HG03521 (cell line): ENCODE data around the gene WWOX.

Experiments used
- ATAC-seq: cut with Tn5 transposase; IDR thresholded peaks from one replicate; pipeline ENCODE4 v1.9.1; 2021; ENCODE audit warnings: mild to moderate bottlenecking, moderate library complexity; ENCODE audit not compliant: unreplicated experiment

The WWOX gene

DNA sequence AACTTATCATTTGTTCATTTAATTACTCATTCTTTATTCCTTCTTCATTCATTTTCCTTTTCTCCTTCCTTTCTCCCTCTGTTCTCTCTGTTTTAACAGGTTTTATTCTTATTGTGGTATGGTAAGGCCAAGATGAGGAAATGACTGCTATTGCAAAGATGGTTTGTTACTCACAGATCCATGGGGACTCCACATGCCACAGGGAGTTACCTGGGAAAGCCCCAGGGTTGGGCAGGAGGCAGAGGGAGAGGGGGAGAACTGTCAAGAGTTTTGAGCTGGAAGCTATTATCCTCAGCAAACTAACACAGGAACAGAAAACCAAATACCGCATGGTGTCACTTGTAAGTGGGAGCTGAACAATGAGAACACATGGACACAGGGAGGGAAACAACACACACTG is 453.3 kb downstream of the WWOX start:
- no peak for ATAC-seq

DNA sequence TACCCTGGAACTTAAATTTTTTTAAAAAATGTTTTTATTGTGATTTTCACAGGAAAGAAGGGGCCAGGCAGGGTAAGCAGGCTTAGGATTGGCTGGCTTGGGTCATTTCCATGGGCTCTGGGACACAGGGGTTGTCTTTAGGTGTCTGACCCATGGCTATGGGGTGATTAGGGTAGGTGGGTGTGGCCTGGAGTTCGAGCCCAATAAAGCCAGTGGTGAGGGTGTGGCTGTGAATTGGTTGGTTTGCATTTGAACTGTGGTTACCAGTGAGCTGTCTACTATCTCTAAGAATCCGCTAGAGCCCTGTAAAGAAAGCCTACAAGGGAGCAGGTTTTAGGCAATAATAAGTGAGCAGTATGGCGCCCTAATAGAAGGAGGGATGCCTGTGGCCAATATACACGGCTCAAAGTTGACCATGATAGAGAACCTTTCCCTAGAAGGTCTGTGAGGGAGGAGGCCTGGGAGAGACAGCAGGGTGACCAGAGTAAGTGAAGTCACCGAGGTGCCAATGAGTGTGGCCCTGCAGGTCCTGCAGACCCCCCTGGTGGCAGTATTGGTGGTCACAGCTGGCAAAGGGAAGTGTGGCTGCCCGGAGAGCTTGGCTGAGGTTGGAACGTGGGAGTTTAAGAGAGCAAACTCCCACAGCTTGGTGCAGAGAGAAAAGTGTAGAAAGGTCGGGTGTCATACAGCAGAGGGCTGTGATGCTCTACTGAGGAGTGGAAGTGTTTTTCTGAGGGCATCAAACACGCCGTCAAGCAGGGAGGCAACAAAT is 454.0 kb downstream of the WWOX start:
- no peak for ATAC-seq

DNA sequence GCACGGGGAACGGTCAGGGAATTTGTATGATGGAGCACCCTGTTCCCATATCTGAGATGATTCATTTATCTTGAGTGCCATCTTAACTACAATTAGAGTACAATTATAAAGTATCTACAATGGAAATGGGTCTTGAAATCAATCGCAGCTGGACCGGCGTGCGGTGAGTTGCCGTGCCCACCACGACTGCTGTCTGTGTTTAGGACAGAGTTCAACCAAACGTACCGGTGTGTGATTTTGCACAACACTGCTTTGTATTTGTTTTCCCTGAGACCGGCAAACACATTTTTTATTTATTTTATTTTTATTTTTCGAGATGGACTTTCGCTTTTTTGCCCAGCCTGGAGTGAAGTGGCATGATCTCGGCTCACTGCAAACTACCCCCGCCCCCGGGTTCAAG is 457.0 kb downstream of the WWOX start:
- no peak for ATAC-seq

DNA sequence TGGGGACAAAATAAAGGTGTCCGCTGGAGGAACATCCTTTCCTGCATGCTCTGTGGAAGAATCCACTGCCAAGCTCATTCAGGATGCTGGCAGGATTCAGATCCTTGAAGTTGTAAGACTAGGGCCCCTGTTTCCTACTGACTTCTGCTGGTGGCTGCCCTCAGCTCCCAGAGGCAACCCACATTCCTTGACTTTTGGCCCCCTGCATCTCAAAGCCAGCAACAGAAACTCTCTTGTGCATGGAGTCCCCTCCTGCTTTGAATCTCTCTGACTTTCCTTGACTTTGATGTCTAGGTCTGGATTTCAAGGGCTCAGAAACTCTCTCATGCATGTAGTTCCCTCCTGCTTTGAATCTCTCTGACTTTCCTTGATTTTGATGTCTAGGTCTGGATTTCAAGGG is 461.5 kb downstream of the WWOX start:
- no peak for ATAC-seq

DNA sequence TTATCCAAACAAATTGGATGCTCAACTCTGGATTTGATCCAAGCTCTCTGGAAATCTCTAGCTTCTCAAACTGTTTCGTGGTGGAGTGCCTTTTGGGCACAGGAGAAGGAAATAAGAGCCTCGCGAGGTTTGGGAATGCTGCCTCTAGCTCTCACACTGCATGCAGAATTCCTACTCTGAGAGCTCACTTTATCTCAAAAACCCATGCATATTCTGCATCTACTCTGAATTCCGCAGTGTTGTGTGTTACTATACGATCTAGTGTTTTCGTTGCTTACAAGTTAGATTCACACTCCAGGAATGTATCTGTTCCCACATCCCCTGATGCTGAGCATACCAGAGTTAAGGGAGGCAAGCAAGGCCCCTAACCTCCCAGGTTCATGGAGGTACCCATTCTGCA is 462.7 kb downstream of the WWOX start:
- no peak for ATAC-seq

DNA sequence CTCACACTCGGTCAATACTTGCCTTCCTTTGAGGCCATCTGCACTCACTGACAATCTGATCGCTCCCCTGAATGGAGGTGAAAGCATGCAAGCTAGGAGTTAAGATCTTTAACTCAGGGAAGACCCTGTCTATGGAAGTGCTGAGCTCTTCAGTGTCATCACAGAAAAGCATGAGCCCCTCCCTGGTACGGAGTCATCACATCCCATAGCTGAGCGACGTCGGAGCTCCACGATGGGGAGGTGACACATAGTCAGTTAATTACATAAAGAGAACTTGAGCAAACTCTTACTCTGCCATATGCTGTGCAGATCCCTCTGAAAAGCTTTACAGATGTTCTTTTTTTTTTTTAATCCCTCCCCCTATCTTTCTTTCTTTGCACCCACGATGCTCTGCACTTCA is 463.2 kb downstream of the WWOX start:
- ATAC-seq = no peak

DNA sequence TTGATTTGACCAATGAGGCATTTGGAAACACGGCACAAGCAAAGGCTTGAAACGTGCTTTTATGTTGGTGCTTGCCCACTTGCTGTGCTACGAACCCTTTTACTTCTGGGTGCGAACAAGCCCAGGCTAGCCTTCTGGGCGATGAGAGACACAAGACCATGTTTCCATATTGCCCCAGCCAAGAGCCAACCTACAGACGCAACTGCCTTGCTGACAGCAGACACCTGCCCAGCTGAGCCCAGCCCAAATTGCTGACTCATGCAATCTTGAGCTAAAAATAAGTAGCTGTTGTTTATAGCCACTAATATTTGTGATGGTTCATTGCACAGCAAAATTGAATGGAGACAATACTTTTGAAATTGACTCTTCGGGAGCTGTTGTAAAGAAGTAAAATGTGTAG is 464.5 kb downstream of the WWOX start:
- no peak for ATAC-seq

DNA sequence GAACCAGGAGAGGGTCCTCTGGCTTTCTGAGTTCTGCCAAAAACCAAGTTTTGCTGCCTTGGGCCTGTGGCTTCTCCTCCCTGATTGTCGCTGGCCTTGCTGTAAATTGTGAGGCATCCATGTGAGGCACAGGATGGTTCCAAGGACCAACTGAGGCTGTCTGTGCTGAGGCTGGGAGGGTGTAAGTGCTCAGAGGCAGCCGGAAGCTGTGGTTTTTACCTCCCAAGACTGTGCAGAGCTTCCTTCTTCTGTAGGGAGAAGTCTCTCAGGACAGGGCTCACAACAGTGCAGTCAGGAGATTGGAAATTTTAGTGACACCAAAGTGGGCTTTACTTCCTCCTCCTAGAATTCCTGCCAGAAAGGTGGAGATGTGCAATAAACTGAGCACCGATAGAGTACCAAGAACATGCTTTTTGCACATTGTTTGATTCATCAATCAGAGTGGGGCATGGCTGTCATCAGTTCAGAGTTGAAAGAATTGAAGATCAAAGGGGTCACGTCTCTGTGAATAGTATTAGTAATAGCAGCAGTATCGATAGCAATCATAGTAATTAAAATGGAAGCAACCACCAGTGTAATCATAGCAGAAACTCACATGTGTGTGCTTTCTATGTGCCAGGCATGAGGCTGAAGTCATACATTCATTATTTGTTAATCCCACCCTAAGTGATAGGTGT is 467.1 kb downstream of the WWOX start:
- no peak for ATAC-seq

DNA sequence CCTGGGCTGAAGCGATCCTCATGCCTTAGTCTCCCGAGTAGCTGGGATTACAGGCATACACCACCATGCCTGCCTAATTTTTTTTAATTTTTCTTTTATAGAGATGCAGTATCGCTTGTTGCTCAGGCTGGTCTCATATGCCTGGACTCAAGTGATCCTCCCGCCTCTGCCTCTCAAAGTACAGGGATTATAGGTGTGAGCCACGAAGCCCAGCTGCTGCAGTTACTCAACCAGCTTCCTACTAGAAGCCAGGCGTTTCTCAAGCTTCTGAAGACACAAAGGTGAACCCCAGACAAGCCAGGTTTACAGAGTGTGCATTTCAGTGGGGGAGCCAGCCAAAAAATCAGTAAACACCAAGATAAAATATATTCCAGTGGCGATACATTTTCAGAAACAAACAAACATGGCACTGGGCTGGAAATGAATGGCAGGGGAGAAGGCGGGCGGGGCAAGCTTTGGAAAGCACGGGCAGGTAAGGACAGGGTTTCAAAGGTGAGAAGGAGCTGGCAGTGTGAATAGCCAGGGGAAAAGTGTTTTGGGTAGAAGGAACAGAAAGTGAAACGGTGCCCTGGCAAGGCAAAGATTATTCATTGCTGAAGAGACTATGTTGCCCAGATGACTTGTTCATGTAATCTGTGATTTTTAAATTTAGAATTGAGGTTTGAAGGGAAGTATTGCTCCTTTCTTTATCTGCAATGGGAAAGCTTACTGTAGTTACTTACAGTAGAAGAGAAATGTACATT is 471.1 kb downstream of the WWOX start:
- no peak for ATAC-seq

DNA sequence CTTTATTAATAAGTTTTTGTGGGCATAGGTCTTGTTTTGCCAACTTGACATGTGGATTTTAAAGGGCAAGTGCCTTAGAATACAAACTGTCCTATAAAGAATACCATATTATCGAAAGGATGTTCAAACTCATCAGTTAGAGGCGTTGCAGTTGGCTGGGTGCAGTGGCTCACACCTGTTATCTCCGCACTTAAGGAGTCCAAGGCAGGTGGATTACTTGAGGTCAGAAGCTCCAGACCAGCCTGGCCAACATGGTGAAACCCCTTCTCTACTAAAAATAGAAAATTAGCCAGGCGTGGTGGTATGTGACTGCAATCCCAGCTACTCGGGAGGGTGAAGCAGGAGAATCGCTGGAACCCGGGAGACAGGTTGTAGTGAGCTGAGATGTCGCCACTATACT is 472.0 kb downstream of the WWOX start:
- ATAC-seq = no peak

DNA sequence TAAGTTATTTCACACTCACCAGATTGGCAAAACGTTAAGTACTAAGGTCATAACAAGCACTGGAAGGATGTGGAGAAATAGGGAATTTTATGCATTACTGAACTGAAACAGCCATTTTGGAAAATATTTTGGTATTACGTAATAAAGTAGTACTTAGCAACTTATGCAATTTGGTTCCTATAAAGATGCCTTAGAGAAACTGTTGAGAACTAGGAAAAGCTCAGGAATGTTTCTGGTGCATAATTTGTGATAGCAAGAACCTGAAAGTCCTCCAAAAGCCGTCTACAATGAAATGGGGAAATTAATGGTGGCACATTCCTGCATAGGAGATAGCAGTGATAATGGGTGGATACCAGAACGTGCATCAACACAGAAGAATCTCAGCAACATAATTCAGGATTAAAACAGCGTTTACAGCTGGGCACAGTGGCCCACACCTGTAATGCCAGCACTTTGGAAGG is 472.5 kb downstream of the WWOX start:
- ATAC-seq = no peak

DNA sequence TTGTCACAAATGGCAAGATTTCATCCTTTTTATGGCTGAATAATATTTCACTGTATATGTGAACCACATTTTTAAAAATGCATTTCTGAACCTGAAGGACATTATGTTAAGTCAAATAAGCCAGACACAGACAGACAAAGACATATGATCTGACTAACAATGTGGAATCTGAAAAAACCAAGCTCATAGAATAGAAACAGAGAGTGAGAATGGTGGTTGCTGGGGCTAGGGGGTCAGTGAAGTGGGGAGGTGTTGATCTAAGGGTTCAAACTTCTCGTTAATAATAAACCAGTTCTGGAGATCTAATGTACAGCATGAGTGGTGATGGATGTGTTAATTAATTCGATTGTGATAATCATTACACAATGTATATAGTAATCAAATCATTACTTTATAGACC is 475.1 kb downstream of the WWOX start:
- ATAC-seq = peak; percentile 81

DNA sequence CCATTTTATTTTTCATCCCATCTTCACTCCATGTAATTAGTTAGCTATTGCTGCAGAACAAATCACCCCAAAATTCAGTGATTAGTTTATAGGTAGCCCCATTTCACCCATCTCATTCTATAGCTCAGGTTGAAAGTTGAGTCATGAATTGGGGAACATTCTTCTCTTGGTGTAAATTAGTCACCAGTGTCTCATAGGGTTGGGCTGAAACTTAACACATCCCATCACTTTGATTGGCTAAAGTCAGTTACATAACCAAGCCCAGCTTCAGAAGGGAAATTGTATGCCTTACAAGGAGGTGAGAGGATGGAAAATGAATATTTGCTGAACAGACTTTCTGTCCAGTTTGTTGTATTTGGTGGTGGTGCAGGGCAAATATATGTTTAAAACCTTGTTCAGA is 477.5 kb downstream of the WWOX start:
- no peak for ATAC-seq

DNA sequence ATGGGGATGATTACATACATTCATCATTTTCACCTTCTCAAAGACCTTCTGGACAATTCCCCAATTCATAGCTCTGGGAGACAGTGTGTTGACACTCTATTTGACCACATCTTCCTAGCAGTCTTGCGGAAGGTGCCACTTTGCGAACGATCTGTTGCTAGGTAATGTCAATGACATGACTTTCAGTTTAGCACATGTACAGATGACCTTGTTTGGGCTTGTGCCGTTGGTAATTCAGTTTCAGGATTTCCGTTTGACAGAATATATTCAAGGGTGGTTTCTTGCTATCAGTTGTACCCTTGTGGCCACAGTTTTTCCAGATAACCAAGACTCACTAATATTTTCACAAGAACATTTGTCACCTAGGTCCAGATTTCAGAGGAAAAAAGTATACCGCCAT is 478.2 kb downstream of the WWOX start:
- no peak for ATAC-seq

DNA sequence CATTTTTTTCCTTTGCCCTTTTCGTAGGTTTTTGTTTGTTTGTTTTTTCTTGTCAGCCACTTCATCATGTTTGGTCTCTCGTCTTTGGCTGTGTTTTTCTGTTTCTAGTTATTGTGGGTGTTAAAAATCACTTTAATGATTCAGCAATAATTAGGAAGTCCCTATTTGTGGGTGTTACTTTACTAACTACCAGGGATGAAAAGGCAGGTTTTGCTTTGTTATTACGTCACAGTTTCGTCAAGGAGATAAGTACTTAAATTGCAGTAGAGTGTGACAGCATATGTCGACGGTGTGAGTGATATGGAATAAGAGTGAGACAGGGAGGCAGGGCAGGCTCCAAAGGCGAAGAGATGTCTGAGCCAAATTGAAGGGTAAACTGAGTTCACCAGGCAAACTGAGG is 479.6 kb downstream of the WWOX start:
- ATAC-seq = no peak

DNA sequence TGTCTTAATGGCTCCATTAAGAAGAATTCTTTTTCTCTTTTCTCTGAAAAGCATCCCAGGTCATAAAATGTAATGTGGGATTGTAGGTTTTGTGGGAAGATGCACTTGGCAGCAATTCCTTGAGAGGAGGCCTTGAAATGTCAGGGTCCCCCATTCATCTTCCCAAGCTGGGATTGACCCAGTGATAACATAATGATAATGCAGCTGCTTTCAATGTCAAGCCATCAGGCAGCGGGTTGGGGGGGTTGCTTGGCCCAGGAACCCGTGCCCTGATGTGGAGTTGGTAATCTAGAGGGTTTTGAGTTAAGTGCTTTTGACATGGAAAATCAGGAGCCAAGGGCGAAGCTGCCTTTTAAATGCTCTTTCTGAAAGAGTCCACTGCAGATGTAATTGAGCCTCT is 484.0 kb downstream of the WWOX start:
- ATAC-seq = no peak

DNA sequence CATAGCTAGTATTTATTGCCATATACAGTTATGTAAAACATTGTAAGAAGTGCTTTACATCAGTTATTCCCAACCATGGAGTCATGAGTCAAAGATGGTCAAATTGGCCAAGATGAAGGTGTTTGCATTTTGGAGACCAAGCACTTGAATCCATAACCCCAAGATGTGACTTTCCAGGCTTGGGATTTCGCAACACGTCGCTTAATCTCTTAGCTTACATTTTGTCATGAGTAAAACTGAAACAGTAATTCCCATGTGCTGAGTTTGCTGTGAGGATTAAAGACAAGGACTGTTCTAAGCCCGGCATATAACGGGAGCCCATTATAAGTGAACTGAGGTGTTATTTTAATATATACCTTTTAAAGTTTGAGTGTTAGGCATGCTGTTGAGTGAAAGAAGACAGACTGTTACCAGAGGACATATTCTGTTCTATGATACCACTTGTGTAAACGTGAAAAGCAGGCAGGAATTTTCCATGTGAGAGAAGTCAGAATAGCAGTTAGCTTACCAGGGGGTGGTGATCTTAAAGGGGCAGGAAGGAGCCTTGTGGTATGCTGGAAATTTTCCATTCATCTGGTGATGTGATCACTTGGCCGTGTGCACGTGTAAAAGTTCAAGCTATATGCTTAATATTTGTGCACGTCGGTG is 484.9 kb downstream of the WWOX start:
- no peak for ATAC-seq

DNA sequence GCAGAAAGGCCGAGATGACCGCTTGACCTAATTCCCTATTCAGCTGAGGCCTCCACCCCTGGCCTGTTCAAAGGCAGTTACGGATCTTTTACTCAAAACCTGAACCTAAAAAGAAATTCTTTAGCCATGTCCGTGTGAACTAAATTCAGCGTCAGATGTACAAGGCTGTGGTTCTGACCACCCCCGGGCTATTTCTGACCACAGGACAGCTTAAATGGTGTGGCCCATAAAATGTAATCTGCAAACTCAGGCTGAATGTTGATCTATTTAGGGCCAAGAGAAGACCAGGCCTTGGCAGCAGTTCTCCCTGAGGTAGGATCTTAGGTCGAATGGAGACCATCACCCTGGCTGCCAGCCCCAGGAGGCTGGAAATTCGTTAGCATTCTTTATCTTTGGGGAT is 485.5 kb downstream of the WWOX start:
- ATAC-seq = no peak

DNA sequence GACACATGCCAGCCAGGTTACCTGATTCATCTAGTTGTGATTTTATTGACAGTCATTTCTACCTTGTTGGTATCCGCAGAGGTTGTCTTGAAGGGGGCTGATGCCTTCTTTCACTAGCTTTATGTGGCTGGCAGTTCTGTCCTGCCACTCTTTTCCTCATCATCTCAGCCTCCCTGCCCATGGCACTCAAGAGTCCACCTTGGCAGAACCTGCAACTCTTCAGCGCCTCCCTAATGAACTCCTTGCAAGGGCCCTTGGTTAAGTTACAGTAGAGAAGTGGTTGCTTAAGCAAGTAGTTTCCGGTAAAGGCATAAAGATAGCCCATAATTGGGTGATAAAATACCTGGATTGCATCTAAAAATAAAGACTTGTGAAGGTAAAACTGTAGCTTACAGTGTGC is 489.9 kb downstream of the WWOX start:
- ATAC-seq = no peak

DNA sequence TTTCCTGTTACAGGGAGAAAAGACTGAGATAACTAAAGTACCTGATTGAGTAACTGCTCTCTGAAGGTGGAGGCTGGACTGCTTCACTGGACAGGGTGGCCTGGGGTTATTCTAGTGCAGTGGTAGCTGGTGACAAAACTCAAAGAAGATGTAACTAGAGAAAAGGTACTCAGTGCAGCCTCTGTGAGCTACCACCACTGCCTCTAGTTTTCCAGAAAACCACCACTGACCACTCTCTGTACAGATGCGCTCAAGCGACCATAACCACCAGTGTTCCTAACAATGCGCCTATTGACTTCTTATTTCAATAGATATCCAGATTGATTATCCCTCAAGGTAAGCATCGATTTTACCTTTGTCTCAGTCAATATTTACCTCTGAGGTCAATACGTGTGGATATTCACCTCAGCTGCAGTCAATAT is 492.2 kb downstream of the WWOX start:
- no peak for ATAC-seq

DNA sequence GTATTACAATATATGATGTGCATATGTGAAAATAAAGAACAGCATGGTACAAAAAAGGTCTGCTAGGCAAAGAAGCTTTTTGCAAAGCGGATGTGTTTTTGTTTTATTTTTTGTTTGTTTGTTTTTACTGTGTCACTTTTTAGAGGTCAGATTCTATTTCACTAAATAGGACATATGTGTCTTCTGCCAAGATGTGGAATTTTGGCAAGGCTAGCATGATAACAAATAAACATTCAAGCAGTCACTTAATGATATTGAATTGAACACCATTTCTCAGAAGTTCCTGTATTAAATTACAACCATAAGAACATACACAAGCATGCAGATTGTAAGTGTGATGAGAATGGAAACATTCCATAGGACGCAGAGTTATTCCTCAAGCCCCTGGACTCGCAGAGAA is 492.7 kb downstream of the WWOX start:
- no peak for ATAC-seq
